ENCODE measurements around the gene CCL4.
"Not testable (repeated sequence)": the region's sequence is repeated elsewhere in the genome, so short reads cannot be mapped to it uniquely, and the experiment has no call there.

DNA sequence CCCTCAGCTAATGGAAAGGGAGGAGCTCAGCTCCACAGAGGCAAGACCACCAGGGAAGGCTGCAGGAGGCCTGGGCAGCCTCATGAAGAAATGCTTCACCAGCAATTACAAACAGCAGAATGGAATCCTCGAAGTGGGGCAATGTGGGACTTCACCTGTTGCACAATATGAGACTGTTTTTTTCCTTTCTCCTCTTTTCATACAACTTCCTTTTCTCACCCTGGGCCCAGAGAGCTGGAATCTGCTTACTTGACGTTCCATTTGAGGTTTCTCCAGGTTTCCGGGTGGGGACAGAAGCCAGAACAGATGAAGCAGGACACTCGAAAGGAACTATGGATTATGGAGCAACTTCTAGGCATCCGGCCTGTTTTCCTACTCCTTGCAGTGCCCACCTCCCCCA, 4.6 kb downstream of the CCL4 start:
- not testable (repeated sequence) for TF ChIP-seq ARNT, SP1, ZNF384, NFRKB, ELF4 (IDR thresholded peaks at IDR 0.05)
- TF ChIP-seq, protein P1, sequence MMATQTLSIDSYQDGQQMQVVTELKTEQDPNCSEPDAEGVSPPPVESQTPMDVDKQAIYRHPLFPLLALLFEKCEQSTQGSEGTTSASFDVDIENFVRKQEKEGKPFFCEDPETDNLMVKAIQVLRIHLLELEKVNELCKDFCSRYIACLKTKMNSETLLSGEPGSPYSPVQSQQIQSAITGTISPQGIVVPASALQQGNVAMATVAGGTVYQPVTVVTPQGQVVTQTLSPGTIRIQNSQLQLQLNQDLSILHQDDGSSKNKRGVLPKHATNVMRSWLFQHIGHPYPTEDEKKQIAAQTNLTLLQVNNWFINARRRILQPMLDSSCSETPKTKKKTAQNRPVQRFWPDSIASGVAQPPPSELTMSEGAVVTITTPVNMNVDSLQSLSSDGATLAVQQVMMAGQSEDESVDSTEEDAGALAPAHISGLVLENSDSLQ (IDR thresholded peaks at IDR 0.05), result not testable (repeated sequence)

All from HEK293T (cell line).